IMR-90 (cell line): ENCODE measurements around the gene DSC3. TPM values are rescaled to one million over a fixed set of nuclear protein-coding genes. Genes with fewer than 3 reads are reported as not detected.

Experiments
- ATAC-seq: fragments of 200-7000 bp; cut with Tn5 transposase; 2 replicates; pipeline ENCODE4 v1.9.1; 2020; ENCODE audit warnings: low read depth, mild to moderate bottlenecking, moderate library complexity
- BruUV-seq: library from RNA; stranded (reverse); fragments of 400-500 nt; replicated peaks from 2 replicates; lab custom pipeline; 2021; lab: Mats Ljungman, UMichigan
- CTCF ChIA-PET: fragments of 300-600 bp; formaldehyde crosslinking; extraction: SDS; loops from one replicate; lab custom pipeline; 2021; ENCODE audit warnings: antibody characterized with exemption; lab: Yijun Ruan, JAX
- POLR2A ChIA-PET: fragments of 300-600 bp; sonication (Branson Sonifier 250); formaldehyde crosslinking; loops from one replicate; lab custom pipeline; 2022; ENCODE audit warnings: antibody characterized with exemption; ENCODE audit not compliant: unreplicated experiment; lab: Charles Lee
- DNase-seq: peaks from one replicate; pipeline ENCODE4 v3.0.0; 2013
- H2AFZ ChIP-seq: replicated peaks from 2 replicates; pipeline ENCODE3; 2013; ENCODE audit warnings: low read length, mild to moderate bottlenecking; ENCODE audit not compliant: poor library complexity
- H2AK5ac ChIP-seq: 2 replicates; pipeline ENCODE4 v1.6.1; 2013; ENCODE audit warnings: low read depth, low read length, inconsistent platforms
- H2AK9ac ChIP-seq: replicated peaks from 2 replicates; pipeline ENCODE3; 2013; ENCODE audit warnings: mild to moderate bottlenecking, low read depth, low read length, moderate library complexity; ENCODE audit not compliant: poor library complexity
- H2BK120ac ChIP-seq: 2 replicates; pipeline ENCODE4 v1.6.1; 2013; ENCODE audit warnings: low read depth, low read length, inconsistent platforms
- H2BK15ac ChIP-seq: 3 replicates; pipeline ENCODE4 v1.6.1; 2013; ENCODE audit warnings: low read depth, low read length, inconsistent platforms
- H2BK20ac ChIP-seq: 2 replicates; pipeline ENCODE4 v1.6.1; 2013; ENCODE audit warnings: low read depth, mild to moderate bottlenecking, inconsistent platforms, low read length, moderate library complexity
- H2BK5ac ChIP-seq: 2 replicates; pipeline ENCODE4 v1.6.1; 2013; ENCODE audit warnings: mild to moderate bottlenecking, low read depth, low read length, inconsistent platforms; ENCODE audit not compliant: poor library complexity, severe bottlenecking
- H3K14ac ChIP-seq: replicated peaks from 2 replicates; pipeline ENCODE4 v1.6.1; 2013; ENCODE audit warnings: low read depth, low read length, inconsistent platforms
- H3K18ac ChIP-seq: 2 replicates; pipeline ENCODE4 v1.6.1; 2013; ENCODE audit warnings: low read depth, low read length, control low read depth
- H3K23ac ChIP-seq: 2 replicates; pipeline ENCODE4 v1.6.1; 2013; ENCODE audit warnings: low read depth, low read length, inconsistent platforms
- H3K27ac ChIP-seq: 2 replicates; pipeline ENCODE4 v1.5.1; 2013; ENCODE audit warnings: mild to moderate bottlenecking, control low read depth, low read length; ENCODE audit not compliant: insufficient read depth
- H3K27me3 ChIP-seq: 2 replicates; pipeline ENCODE4 v1.6.1; 2013; ENCODE audit warnings: low read length; ENCODE audit not compliant: control insufficient read depth, insufficient read depth
- H3K36me3 ChIP-seq: 2 replicates; pipeline ENCODE4 v1.6.1; 2013; ENCODE audit warnings: low read length, mixed read lengths; ENCODE audit not compliant: control insufficient read depth, insufficient read depth
- H3K4ac ChIP-seq: 2 replicates; pipeline ENCODE4 v1.6.1; 2013; ENCODE audit warnings: low read depth, low read length, inconsistent platforms
- H3K4me1 ChIP-seq: 2 replicates; pipeline ENCODE4 v1.6.1; 2013; ENCODE audit warnings: low read length, mixed read lengths; ENCODE audit not compliant: control insufficient read depth, insufficient read depth
- H3K4me2 ChIP-seq: 2 replicates; pipeline ENCODE4 v1.6.1; 2013; ENCODE audit warnings: low read depth, mild to moderate bottlenecking, control low read depth, low read length, moderate library complexity
- H3K4me3 ChIP-seq: 2 replicates; pipeline ENCODE4 v1.5.1; 2013; ENCODE audit warnings: low read depth, mild to moderate bottlenecking, control low read depth, low read length, moderate library complexity; ENCODE audit not compliant: insufficient read depth
- H3K56ac ChIP-seq: 2 replicates; pipeline ENCODE4 v1.6.1; 2013; ENCODE audit warnings: low read length, inconsistent platforms; ENCODE audit not compliant: insufficient read depth; ENCODE audit errors: extremely low read depth
- H3K79me1 ChIP-seq, 2 experiments: 2 replicates each; pipeline ENCODE4 v1.6.1; 2013; ENCODE audit warnings: low read length in 2 of 2, inconsistent platforms in 1 of 2, low read depth in 1 of 2
- H3K9ac ChIP-seq: 2 replicates; pipeline ENCODE4 v1.6.1; 2013; ENCODE audit warnings: low read depth, low read length, control low read depth
- H3K9me1 ChIP-seq: 2 replicates; pipeline ENCODE4 v1.6.1; 2013; ENCODE audit warnings: low read length, inconsistent platforms; ENCODE audit not compliant: insufficient read depth
- H3K9me3 ChIP-seq: 2 replicates; pipeline ENCODE4 v1.6.1; 2013; ENCODE audit warnings: low read length; ENCODE audit not compliant: control insufficient read depth, insufficient read depth
- H4K20me1 ChIP-seq: 2 replicates; pipeline ENCODE4 v1.6.1; 2013; ENCODE audit warnings: low read length, inconsistent platforms; ENCODE audit not compliant: insufficient read depth
- H4K5ac ChIP-seq: 2 replicates; pipeline ENCODE4 v1.6.1; 2013; ENCODE audit warnings: mild to moderate bottlenecking, low read depth, low read length, control low read depth
- H4K8ac ChIP-seq, 2 experiments: 2 replicates each; pipeline ENCODE4 v1.6.1; 2013; ENCODE audit warnings: low read depth in 2 of 2, low read length in 2 of 2, control low read depth in 1 of 2, inconsistent platforms in 1 of 2
- H4K91ac ChIP-seq: 2 replicates; pipeline ENCODE4 v1.6.1; 2013; ENCODE audit warnings: low read depth, low read length, inconsistent platforms; ENCODE audit not compliant: insufficient read depth
- BHLHE40 ChIP-seq: fragments of 150-350 bp; IDR thresholded peaks from 2 replicates; pipeline ENCODE4 v1.6.1; 2016; ENCODE audit warnings: mild to moderate bottlenecking, low read depth, low read length
- CEBPB ChIP-seq: IDR thresholded peaks from 2 replicates; pipeline ENCODE4 v1.6.1; 2012; ENCODE audit warnings: low read depth, low read length, improper control_type of control experiment
- CHD1 ChIP-seq: IDR thresholded peaks from 2 replicates; pipeline ENCODE4 v1.6.1; 2012; ENCODE audit warnings: low read depth, low read length, improper control_type of control experiment
- ELK1 ChIP-seq: fragments of 150-350 bp; IDR thresholded peaks from 2 replicates; pipeline ENCODE4 v1.6.1; 2016; ENCODE audit warnings: low read depth, mild to moderate bottlenecking, low read length, moderate library complexity, borderline replicate concordance
- FOS ChIP-seq: fragments of 150-350 bp; IDR thresholded peaks from 2 replicates; pipeline ENCODE4 v1.6.1; 2016; ENCODE audit warnings: low read depth, low read length
- MAFK ChIP-seq: IDR thresholded peaks from 2 replicates; pipeline ENCODE4 v1.6.1; 2012; ENCODE audit warnings: low read depth, low read length, improper control_type of control experiment
- MAZ ChIP-seq: IDR thresholded peaks from 2 replicates; pipeline ENCODE4 v1.6.1; 2012; ENCODE audit warnings: low read depth, mild to moderate bottlenecking, low read length, improper control_type of control experiment, moderate library complexity, borderline replicate concordance
- MXI1 ChIP-seq: IDR thresholded peaks from 2 replicates; pipeline ENCODE4 v1.6.1; 2012; ENCODE audit warnings: low read depth, mild to moderate bottlenecking, low read length, moderate library complexity, borderline replicate concordance
- NFE2L2 ChIP-seq: fragments of 150-350 bp; IDR thresholded peaks from 2 replicates; pipeline ENCODE4 v1.6.1; 2016; ENCODE audit warnings: low read depth, mild to moderate bottlenecking, low read length
- POLR2A ChIP-seq: IDR thresholded peaks from 2 replicates; pipeline ENCODE4 v1.6.1; 2012; ENCODE audit warnings: mild to moderate bottlenecking, low read depth, low read length
- WGBS, 2 experiments: methylation state at CpG; one replicate each; pipeline versions ENCODE4 v1.1.5 to v1.1.7; 2013; ENCODE audit warnings: missing lambda C conversion rate in 2 of 2; ENCODE audit not compliant: insufficient read length in 1 of 2; ENCODE audit errors: extremely low coverage in 2 of 2; 5-methylcytosine and 5-hydroxymethylcytosine counted together
- dilution Hi-C: fragments of 300-500 bp; cut with HindIII; formaldehyde crosslinking; loops from one replicate; pipeline ENCODE4 v1.14.3; 2018; ENCODE audit warnings: low sequenced_read_pairs; ENCODE audit not compliant: unreplicated experiment
- in situ Hi-C: fragments of 300-500 bp; cut with MboI; formaldehyde crosslinking; loops from 3 replicates; pipeline ENCODE4 v1.14.3; 2019; ENCODE audit warnings: low sequenced_read_pairs, inconsistent platforms, mixed read lengths
- intact Hi-C: fragments of 100-400 bp; cut with micrococcal nuclease; formaldehyde crosslinking; loops from 2 replicates; pipeline ENCODE4 v1.10.0; 2022
- polyA plus RNA-seq, 3 experiments: library from polyadenylated mRNA; depleted of rRNA; stranded (reverse); fragments of >200 nt; gene quantifications; 2 replicates each; pipeline ENCODE4 v1.2.3, GENCODE V29; 2012; ENCODE audit warnings: low replicate concordance in 1 of 3
- total RNA-seq: library from RNA; depleted of rRNA; stranded (reverse); fragments of >200 nt; gene quantifications from 2 replicates; pipeline ENCODE4 v1.2.3, GENCODE V29; 2012

Gene DSC3
- total and polyA plus RNA-seq, 2 of the 4 experiments (the other 2 are of a cell fraction), result under 0.01 to 0.09 TPM

- no peak overlapping the region for H2BK5ac ChIP-seq
- peaks cover 6% of the 10 kb centered on the region for H3K9me3 ChIP-seq
- intact Hi-C loops (no loop called here), in situ Hi-C loops (no loop called here), dilution Hi-C loops (no loop called here)
- no peak overlapping the region for H3K4me3 ChIP-seq
- ATAC-seq, result no peak
- no peaks in the 10 kb centered on the region for H3K9me1 ChIP-seq
- ChIA-PET CTCF (no interaction called here), POLR2A (no interaction called here)
- no peak overlapping the region for H3K27ac ChIP-seq
- no peak overlapping the region for H4K8ac ChIP-seq
- H4K91ac ChIP-seq, result no peak overlapping the region
- no peak overlapping the region for H2AK9ac ChIP-seq
- no peak overlapping the region for H3K4me2 ChIP-seq
- H4K20me1 ChIP-seq, result no peaks in the 10 kb centered on the region
- H3K4me1 ChIP-seq, result no peaks in the 10 kb centered on the region
- TF ChIP-seq FOS (no peak), MXI1 (no peak), CHD1 (no peak), POLR2A (no peak), MAFK (no peak), ELK1 (no peak), CEBPB (no peak), NFE2L2 (no peak), MAZ (no peak), BHLHE40 (no peak)
- no peak overlapping the region for H2BK120ac ChIP-seq
- no peak overlapping the region for H3K9ac ChIP-seq
- no peaks in the 10 kb centered on the region for H3K27me3 ChIP-seq
- no peak for DNase-seq
- no TSS peak for BruUV-seq
- no peak overlapping the region for H2AFZ ChIP-seq
- H4K5ac ChIP-seq, result no peak overlapping the region
- no CpG with 5 or more reads among the region's 8 CpGs for WGBS, 2 experiments
- H3K56ac ChIP-seq, result no peak overlapping the region
- no peaks in the 10 kb centered on the region for H3K36me3 ChIP-seq
- H3K4ac ChIP-seq, result no peak overlapping the region
- no peak overlapping the region for H2AK5ac ChIP-seq
- H2BK15ac ChIP-seq, result no peak overlapping the region
- H3K23ac ChIP-seq, result no peak overlapping the region
- no peak overlapping the region for H2BK20ac ChIP-seq
- no peak overlapping the region for H3K18ac ChIP-seq
- no peaks in the 10 kb centered on the region for H3K79me1 ChIP-seq
- H3K14ac ChIP-seq, result no peak overlapping the region
These were observed 96.8 kb downstream of the DSC3 start for GRCh38 chr18:30945761-30946160.
